ENCODE results near the gene ATP11A.

Gene ATP11A

GRCh38 chr13:112744168-112745021, 54.6 kb downstream of the ATP11A start:
- no peak for DNase-seq

- DNase-seq: no peak
Measured at GRCh38 chr13:112746044-112746443, 56.2 kb downstream of the ATP11A start.

- DNase-seq: no peak
Measured at GRCh38 chr13:112747256-112747655, 57.4 kb downstream of the ATP11A start.

GRCh38 chr13:112748947-112749735, 59.3 kb downstream of the ATP11A start:
- DNase-seq: no peak

GRCh38 chr13:112750570-112750969, 60.7 kb downstream of the ATP11A start:
- no peak for DNase-seq

- no peak for DNase-seq
Measured at GRCh38 chr13:112751617-112752016, 61.8 kb downstream of the ATP11A start.

GRCh38 chr13:112752211-112752610, 62.4 kb downstream of the ATP11A start:
- no peak for DNase-seq

GRCh38 chr13:112752711-112753541, 63.1 kb downstream of the ATP11A start:
- DNase-seq: peak; percentile 52

- DNase-seq: no peak
Measured at GRCh38 chr13:112753833-112754232, 64.0 kb downstream of the ATP11A start.

- no peak for DNase-seq
Measured at GRCh38 chr13:112754281-112755025, 64.6 kb downstream of the ATP11A start.

- DNase-seq: no peak
Measured at GRCh38 chr13:112755331-112755730, 65.5 kb downstream of the ATP11A start.

GRCh38 chr13:112756081-112756480, 66.2 kb downstream of the ATP11A start:
- no peak for DNase-seq

GRCh38 chr13:112756511-112756966, 66.7 kb downstream of the ATP11A start:
- DNase-seq: no peak

GRCh38 chr13:112756967-112757758, 67.3 kb downstream of the ATP11A start:
- no peak for DNase-seq

- DNase-seq: no peak
Measured at GRCh38 chr13:112757759-112758086, 67.9 kb downstream of the ATP11A start.

- peak; percentile 38 for DNase-seq
Measured at GRCh38 chr13:112759053-112759452, 69.2 kb downstream of the ATP11A start.

- no peak for DNase-seq
Measured at GRCh38 chr13:112759827-112760226, 70.0 kb downstream of the ATP11A start.

GRCh38 chr13:112760435-112760834, 70.6 kb downstream of the ATP11A start:
- no peak for DNase-seq

- DNase-seq: no peak
Measured at GRCh38 chr13:112760931-112761330, 71.1 kb downstream of the ATP11A start.

GRCh38 chr13:112761701-112762689, 72.2 kb downstream of the ATP11A start:
- no peak for DNase-seq

All from CD4-positive, alpha-beta T cell treated with Interleukin-6 for 4 hours (primary cell).